GM18951 (cell line): ENCODE measurements around the gene CHCHD3.

ENCODE experiments used
- POLR2A ChIP-seq: IDR thresholded peaks from 4 replicates; pipeline ENCODE4 v1.6.1; 2011; ENCODE audit warnings: mild to moderate bottlenecking; ENCODE audit not compliant: insufficient read length, insufficient read depth; ENCODE audit errors: extremely low read depth
- in situ Hi-C: fragments of 300-500 bp; cut with MboI; formaldehyde crosslinking; loops from one replicate; pipeline ENCODE4 v1.12.0; 2022; ENCODE audit warnings: low sequenced_read_pairs, mixed read lengths, inconsistent platforms; ENCODE audit not compliant: unreplicated experiment

Gene CHCHD3

DNA sequence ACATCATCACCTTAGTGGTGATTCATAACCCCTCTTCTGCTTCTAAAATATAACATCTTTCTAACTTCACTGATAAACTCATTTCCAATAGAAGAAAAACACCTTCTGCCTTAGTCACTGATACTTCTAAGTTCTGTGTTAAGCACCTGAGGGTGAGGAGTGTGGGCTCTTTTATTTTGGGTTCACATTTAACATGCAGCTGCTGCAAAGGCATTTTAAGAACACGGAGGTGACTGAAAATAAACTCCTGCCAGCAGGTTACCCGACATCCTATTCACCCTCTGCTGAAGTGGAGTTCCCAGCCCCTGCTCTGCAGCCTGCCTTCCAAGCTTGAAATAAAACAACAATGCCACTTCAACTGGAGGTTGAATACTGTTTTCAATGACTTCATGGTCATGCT lies 302.7 kb downstream of the CHCHD3 start:
- no peak for TF ChIP-seq POLR2A
- in situ Hi-C loops = no loop called here

DNA sequence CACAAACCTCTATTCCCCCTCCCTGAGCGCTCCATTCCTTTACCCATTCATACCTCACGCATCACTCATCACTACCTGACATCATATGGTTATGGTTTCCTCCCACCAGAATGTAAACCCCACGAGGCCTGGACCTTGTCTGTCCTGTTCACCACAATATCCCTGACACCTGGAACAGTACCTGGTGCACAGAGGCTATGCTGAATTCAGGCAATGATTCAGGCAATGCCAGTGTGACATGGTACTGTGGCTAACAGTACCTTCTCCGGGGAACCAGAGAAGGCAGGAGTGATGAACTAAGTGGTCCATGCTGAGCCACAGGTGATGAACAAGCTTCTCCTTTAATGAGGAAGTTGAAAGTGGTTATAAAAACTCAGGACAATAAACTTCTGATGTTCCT lies 303.1 kb downstream of the CHCHD3 start:
- no peak for TF ChIP-seq POLR2A
- in situ Hi-C loops = no loop called here

DNA sequence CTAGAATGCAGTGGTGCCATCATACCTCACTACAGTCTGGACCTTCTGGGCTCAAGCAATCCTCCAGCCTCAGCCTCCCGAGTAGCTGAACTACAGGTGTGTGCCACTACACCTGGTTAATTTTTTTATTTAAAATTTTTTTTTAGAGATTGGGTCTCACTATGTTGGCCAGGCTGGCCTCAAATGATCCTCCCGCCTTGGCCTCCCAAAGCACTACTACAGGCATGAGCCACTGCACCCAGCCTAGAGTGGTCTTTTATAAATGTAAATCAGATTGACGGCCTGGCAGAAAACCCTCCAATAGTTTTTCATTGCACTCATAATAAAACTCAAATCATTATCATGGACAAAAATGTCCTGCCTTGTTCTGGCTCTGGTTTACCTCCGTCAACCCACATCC lies 303.9 kb downstream of the CHCHD3 start:
- TF ChIP-seq POLR2A = no peak
- in situ Hi-C loops = no loop called here

- no peak for TF ChIP-seq POLR2A
- in situ Hi-C loops = no loop called here
Observed at GRCh38 chr7:132777414-132777813, 304.5 kb downstream of the CHCHD3 start.

DNA sequence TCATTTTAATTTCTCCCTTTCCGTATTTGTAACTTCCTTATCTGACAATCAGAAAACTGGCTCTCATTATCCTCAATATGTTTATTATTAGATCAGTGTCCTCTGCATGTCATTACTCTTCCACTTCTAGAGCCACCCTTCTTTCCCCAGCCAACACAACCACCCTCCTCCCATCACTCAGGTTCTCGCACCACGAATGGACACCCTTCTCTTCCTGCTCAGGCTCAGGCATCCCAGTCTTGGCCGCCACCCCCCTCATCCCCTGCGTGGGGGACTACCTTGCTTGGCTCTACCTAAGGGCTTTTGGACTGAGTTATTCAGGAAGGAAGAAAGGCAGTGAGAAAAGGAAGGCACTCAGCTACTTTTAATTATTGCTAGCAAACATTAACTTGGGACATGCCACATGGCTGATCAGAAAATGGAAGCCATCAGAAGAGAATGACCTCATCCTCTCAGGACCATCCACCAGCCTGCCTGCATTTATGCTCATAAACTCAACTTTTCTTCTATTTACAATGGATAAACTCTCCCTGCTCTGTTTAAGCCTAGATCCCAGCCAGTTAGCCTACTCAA lies 305.8 kb downstream of the CHCHD3 start:
- in situ Hi-C loops = no loop called here

DNA sequence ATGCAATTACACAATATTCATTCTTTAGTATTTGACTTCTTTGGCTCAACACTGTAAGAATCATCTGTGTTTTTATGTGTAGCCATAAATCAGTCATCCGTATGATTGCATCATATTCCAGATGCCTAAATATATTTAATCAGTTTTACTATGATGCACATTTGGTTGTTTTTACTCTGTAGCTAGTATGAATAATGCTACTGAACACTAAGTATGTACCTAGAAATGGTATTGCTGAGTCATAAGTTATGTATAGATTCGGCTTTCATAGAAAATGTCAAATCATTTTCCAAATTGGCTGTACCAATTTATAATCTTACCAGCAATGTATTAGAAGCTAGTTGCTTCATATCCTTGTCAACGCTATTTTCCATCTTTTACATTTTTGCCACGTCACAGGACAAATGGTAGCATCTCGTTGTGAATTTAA lies 308.3 kb downstream of the CHCHD3 start:
- in situ Hi-C loops = no loop called here
- TF ChIP-seq POLR2A = no peak

More for the DNA sequence above, 305.8 kb downstream of the CHCHD3 start:
- TF ChIP-seq POLR2A = no peak

- TF ChIP-seq POLR2A = no peak
- in situ Hi-C loops = no loop called here
Observed at GRCh38 chr7:132771301-132771730, 310.6 kb downstream of the CHCHD3 start.

DNA sequence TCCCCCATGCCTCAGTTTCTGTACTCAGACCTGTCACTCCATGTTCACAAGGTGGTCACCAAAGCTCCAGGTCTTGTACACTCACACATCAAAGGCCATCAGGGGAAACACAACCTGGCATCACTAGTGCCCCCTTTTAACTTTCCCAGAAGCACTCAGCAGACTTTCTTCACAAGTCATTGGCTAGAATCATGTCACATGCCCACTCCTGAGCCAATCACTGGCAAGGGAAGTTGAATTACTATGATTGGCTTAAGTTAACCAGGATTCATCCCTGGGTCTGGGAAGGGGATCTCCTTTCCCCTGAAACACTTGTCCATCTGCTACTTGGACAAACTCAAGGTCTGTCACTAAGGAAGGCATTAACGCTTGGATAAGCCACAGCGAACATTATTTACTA lies 311.8 kb downstream of the CHCHD3 start:
- in situ Hi-C loops = no loop called here
- TF ChIP-seq POLR2A = no peak

- no peak for TF ChIP-seq POLR2A
- in situ Hi-C loops = no loop called here
Observed at GRCh38 chr7:132769280-132769679, 312.6 kb downstream of the CHCHD3 start.

DNA sequence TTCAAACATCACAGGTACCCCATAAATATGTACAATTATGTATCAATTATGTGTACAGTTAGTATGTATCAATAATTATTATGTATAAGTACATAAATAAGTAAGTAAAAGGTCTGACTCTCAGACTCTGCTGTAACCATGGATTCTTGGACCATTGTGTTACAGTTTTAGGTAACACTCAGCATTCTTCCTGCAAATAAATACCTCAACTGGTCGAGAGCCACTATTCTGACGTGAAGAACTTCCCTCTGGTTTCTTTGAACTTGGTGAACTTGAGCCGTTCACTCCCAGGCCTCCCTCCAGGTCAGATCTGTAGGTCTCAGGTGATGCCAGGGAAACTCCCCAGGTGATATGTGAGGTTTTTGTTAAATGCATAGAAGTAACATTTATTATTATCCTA lies 313.8 kb downstream of the CHCHD3 start:
- TF ChIP-seq POLR2A = no peak
- in situ Hi-C loops = no loop called here

DNA sequence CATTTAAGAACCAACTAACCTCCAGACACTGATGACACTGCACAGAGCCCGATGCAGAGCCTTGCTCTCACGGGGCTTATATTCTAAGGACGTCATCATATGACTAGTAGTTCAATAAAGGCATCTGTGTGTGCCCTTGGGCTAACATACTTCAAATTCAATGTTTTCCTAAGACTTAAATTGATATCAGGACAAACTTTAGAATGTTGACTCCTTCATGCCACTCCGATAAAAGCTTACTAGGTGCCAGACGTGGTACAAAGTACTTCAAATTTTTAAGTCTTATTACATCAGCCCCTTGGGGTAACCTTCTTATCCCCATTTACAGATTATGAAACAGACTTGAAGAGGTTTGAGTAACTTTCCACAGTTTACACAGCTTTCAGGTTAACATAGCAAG lies 314.5 kb downstream of the CHCHD3 start:
- in situ Hi-C loops = no loop called here
- no peak for TF ChIP-seq POLR2A

DNA sequence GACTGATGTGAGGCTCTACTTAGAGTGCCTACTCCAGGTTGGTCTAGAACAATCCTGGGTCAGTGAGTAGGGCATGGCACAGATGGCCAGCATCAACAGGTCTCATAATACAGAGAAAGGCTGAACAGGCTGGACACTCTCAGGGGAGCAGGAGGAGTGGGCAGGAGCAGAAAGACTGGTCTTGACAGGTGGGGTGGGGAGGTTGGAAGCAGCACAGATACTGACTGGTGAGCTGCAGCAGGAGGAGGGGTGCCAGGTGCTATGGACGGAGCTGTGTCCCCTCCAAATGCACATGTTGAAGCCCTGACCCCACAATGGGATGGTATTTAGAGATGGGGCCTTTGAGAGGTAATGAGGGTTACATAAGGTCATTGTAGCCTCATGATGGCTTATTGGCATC lies 315.2 kb downstream of the CHCHD3 start:
- in situ Hi-C loops = no loop called here

DNA sequence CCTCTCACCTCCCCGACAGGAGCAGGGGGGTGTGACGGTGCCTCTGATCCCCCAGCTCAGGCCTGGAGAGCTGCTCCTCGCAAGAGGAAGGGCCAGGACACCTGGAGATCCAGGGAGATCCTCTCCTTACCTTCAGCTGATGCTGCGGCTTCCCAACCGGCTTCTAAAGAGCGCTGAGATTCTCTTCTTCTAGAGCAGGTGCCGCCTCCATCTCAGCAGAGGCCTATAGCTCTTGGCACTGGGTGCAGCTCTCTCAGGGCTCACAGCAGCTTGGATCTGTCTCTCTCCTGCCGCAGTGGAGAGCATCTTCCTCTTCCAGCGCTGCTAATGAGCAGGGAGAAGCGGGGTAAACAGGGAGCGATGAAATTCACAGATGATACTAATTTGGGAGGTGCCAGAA lies 316.0 kb downstream of the CHCHD3 start:
- no peak for TF ChIP-seq POLR2A
- in situ Hi-C loops = no loop called here

More for the DNA sequence above, 315.2 kb downstream of the CHCHD3 start:
- TF ChIP-seq POLR2A = no peak

- TF ChIP-seq POLR2A = no peak
- in situ Hi-C loops = no loop called here
Observed at GRCh38 chr7:132764762-132765161, 317.1 kb downstream of the CHCHD3 start.

DNA sequence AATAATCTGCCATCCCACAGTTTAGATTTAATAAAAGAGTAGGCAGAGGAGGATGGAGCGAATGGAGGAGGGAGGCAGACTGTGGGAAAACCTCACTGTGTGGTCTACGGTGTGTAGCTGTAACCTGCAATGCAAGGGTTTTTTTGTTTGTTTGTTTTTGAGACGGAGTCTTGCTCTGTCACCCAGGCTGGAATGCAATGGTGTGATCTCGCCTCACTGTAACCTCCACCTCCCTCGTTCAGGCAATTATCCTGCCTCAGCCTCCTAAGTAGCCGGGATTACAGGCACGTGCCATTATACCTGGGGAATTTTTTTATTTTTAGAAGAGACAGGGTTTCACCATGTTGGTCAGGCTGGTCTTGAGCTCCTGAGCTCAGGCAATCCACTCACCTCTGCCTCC lies 321.0 kb downstream of the CHCHD3 start:
- in situ Hi-C loops = no loop called here
- no peak for TF ChIP-seq POLR2A
